Stimulated activated naive CD8-positive, alpha-beta T cell treated with anti-CD3 and anti-CD28 coated beads, Interleukin-15, Interleukin-2, amounts not matched to agents 100 U/mL and 50 U/mL, for 24 hours (primary cell): Measurements from ENCODE around the gene C2orf92.
A peak's percentile ranks its signal among the peaks of the same experiment; 100 is the strongest.

Source experiments
- ATAC-seq: fragments of 150-1000 bp; cut with Tn5 transposase; one replicate; pipeline ENCODE4 v1.10.0; 2021
- DNase-seq: peaks from one replicate; pipeline ENCODE4 v3.0.0; 2021

C2orf92 gene

GRCh38 chr2:97745474-97746174, 76.1 kb downstream of the C2orf92 start:
- DNase-seq: peak; percentile 62
- peak; percentile 77 for ATAC-seq

- peak; percentile 3 for ATAC-seq
- no peak for DNase-seq
These were observed 77.8 kb downstream of the C2orf92 start for GRCh38 chr2:97747285-97747684.

- DNase-seq: no peak
- ATAC-seq: no peak
These were observed 78.2 kb downstream of the C2orf92 start for GRCh38 chr2:97747716-97748115.

- no peak for ATAC-seq
- no peak for DNase-seq
These were observed 80.1 kb downstream of the C2orf92 start for GRCh38 chr2:97749581-97749980.

- DNase-seq (no peak), ATAC-seq (no peak)
These were observed 80.5 kb downstream of the C2orf92 start for GRCh38 chr2:97750017-97750416.

- ATAC-seq (no peak), DNase-seq (no peak)
These were observed 82.2 kb downstream of the C2orf92 start for GRCh38 chr2:97751752-97752151.
